H1 (cell line): ENCODE results near the gene GABRD. TPM values are rescaled to one million over a fixed set of nuclear protein-coding genes. Genes with fewer than 3 reads are reported as not detected.

Experiments
- CTCF ChIA-PET: fragments of 300-600 bp; sonication (Branson Sonifier 250); formaldehyde crosslinking; loops from one replicate; lab custom pipeline; 2021; ENCODE audit not compliant: partially characterized antibody; lab: Charles Lee
- POLR2A ChIA-PET: fragments of 300-600 bp; sonication (Branson Sonifier 250); formaldehyde crosslinking; loops from one replicate; lab custom pipeline; 2021; ENCODE audit warnings: inconsistent platforms; ENCODE audit not compliant: partially characterized antibody; lab: Charles Lee
- DNase-seq, 2 experiments: peaks; one replicate each; pipeline versions ENCODE4 v3.0.0 to v3.0.0-alpha.2; 2010 to 2022; ENCODE audit warnings: low spot score in 2 of 2, low read depth in 1 of 2, mixed read lengths in 1 of 2
- FAIRE-seq: peaks from 2 replicates; lab custom pipeline; 2011; peaks lifted over from hg19 to GRCh38; lab: Jason Lieb, UNC
- H2AFZ ChIP-seq: 2 replicates; pipeline ENCODE4 v1.8.1; 2012; ENCODE audit warnings: low read length, inconsistent platforms
- H2AK5ac ChIP-seq: 2 replicates; pipeline ENCODE4 v1.6.1; 2013; ENCODE audit warnings: low read depth, low read length
- H2BK120ac ChIP-seq: replicated peaks from 2 replicates; pipeline ENCODE3; 2013; ENCODE audit warnings: low read depth, low read length, inconsistent platforms
- H2BK12ac ChIP-seq: 2 replicates; pipeline ENCODE4 v1.6.1; 2013; ENCODE audit warnings: low read depth, low read length
- H2BK15ac ChIP-seq: 2 replicates; pipeline ENCODE4 v1.6.1; 2013; ENCODE audit warnings: low read length
- H2BK20ac ChIP-seq: 2 replicates; pipeline ENCODE4 v1.6.1; 2013; ENCODE audit warnings: low read length
- H2BK5ac ChIP-seq: 2 replicates; pipeline ENCODE4 v1.6.1; 2013; ENCODE audit warnings: low read depth, low read length
- H3K14ac ChIP-seq: 2 replicates; pipeline ENCODE4 v1.6.1; 2013; ENCODE audit warnings: inconsistent platforms; ENCODE audit not compliant: insufficient read length
- H3K18ac ChIP-seq: 2 replicates; pipeline ENCODE4 v1.6.1; 2013; ENCODE audit warnings: low read length; ENCODE audit errors: extremely low read depth
- H3K23ac ChIP-seq: 2 replicates; pipeline ENCODE4 v1.6.1; 2013; ENCODE audit warnings: inconsistent platforms; ENCODE audit not compliant: insufficient read length
- H3K23me2 ChIP-seq: 2 replicates; pipeline ENCODE4 v1.6.1; 2013; ENCODE audit warnings: low read depth, low read length
- H3K27ac ChIP-seq: 2 replicates; pipeline ENCODE4 v1.6.1; 2011; ENCODE audit warnings: low read depth, low read length, inconsistent platforms
- H3K27me3 ChIP-seq, 4 experiments: replicated peaks in 1 of 4; 1 replicate in 1 of 4; 2 replicates in 3 of 4; pipeline versions ENCODE4 v1.6.1 to v1.8.1; 2011 to 2013; ENCODE audit warnings: low read length in 3 of 4, mild to moderate bottlenecking in 3 of 4, inconsistent platforms in 2 of 4, mixed read lengths in 2 of 4, moderate library complexity in 1 of 4; ENCODE audit not compliant: control insufficient read depth in 3 of 4, insufficient read depth in 3 of 4; ENCODE audit errors: extremely low read depth in 1 of 4
- H3K36me3 ChIP-seq, 4 experiments: 2 replicates each; pipeline versions ENCODE4 v1.6.1 to v1.8.1; 2011 to 2013; ENCODE audit warnings: mild to moderate bottlenecking in 4 of 4, low read length in 3 of 4, moderate library complexity in 2 of 4, control low read depth in 1 of 4, inconsistent platforms in 1 of 4; ENCODE audit not compliant: insufficient read depth in 4 of 4, control insufficient read depth in 2 of 4
- H3K4ac ChIP-seq: replicated peaks from 2 replicates; pipeline ENCODE3; 2013; ENCODE audit warnings: low read length, low read depth, mixed read lengths, inconsistent platforms; ENCODE audit not compliant: insufficient read length
- H3K4me1 ChIP-seq, 4 experiments: replicated peaks in 1 of 4; 1 replicate in 1 of 4; 2 replicates in 3 of 4; pipeline versions ENCODE4 v1.6.1 to v1.8.1; 2011 to 2013; ENCODE audit warnings: low read length in 3 of 4, inconsistent platforms in 2 of 4, mixed read lengths in 1 of 4; ENCODE audit not compliant: insufficient read depth in 4 of 4, control insufficient read depth in 3 of 4
- H3K4me2 ChIP-seq, 2 experiments: 2 replicates each; pipeline versions ENCODE4 v1.6.1 to v1.8.1; 2011 to 2013; ENCODE audit warnings: low read depth in 2 of 2, low read length in 2 of 2, control low read depth in 1 of 2, inconsistent platforms in 1 of 2, mild to moderate bottlenecking in 1 of 2; ENCODE audit not compliant: insufficient read depth in 1 of 2
- H3K4me3 ChIP-seq, 4 experiments: fragments of 200-600, 300-600 bp in 1 of 4; sonication (generic), shearing (Covaris generic), sonication (Bioruptor Twin) in 1 of 4; 2 replicates each; pipeline versions ENCODE4 v1.5.1 to v1.8.1; 2011 to 2016; ENCODE audit warnings: low read length in 4 of 4, low read depth in 3 of 4, control low read depth in 2 of 4, inconsistent platforms in 2 of 4, mild to moderate bottlenecking in 2 of 4, mixed read lengths in 1 of 4, moderate library complexity in 1 of 4; ENCODE audit not compliant: insufficient read depth in 2 of 4; ENCODE audit errors: extremely low read depth in 1 of 4
- H3K56ac ChIP-seq: replicated peaks from 2 replicates; pipeline ENCODE3; 2013; ENCODE audit warnings: low read depth, mild to moderate bottlenecking, mixed read lengths, low read length, inconsistent platforms; ENCODE audit not compliant: insufficient read length
- H3K79me1 ChIP-seq: 2 replicates; pipeline ENCODE4 v1.6.1; 2013; ENCODE audit warnings: low read depth, low read length, control low read depth
- H3K79me2 ChIP-seq, 2 experiments: 2 replicates each; pipeline versions ENCODE4 v1.6.1 to v1.8.1; 2012 to 2013; ENCODE audit warnings: low read length in 2 of 2, mild to moderate bottlenecking in 2 of 2, inconsistent platforms in 1 of 2; ENCODE audit not compliant: insufficient read depth in 2 of 2, control insufficient read depth in 1 of 2
- H3K9ac ChIP-seq, 4 experiments: replicated peaks in 1 of 4; 1 replicate in 1 of 4; 2 replicates in 3 of 4; pipeline versions ENCODE4 v1.6.1 to v1.8.1; 2011 to 2013; ENCODE audit warnings: low read depth in 3 of 4, low read length in 3 of 4, control low read depth in 2 of 4, mild to moderate bottlenecking in 2 of 4, moderate library complexity in 2 of 4, inconsistent platforms in 1 of 4; ENCODE audit errors: extremely low read depth in 1 of 4
- H3K9me3 ChIP-seq, 2 experiments: 2 replicates each; pipeline versions ENCODE4 v1.6.1 to v1.8.1; 2012 to 2013; ENCODE audit warnings: mild to moderate bottlenecking in 2 of 2, moderate library complexity in 2 of 2, control low read depth in 1 of 2, inconsistent platforms in 1 of 2, low read depth in 1 of 2, low read length in 1 of 2, mixed read lengths in 1 of 2; ENCODE audit not compliant: insufficient read depth in 2 of 2
- H4K20me1 ChIP-seq, 2 experiments: replicated peaks in 1 of 2; 2 replicates each; pipeline versions ENCODE3 to v1.8.1; 2011 to 2013; ENCODE audit warnings: inconsistent platforms in 2 of 2, low read length in 2 of 2, mild to moderate bottlenecking in 1 of 2; ENCODE audit not compliant: insufficient read depth in 2 of 2, control insufficient read depth in 1 of 2
- H4K5ac ChIP-seq: 2 replicates; pipeline ENCODE4 v1.6.1; 2013; ENCODE audit warnings: low read length, low read depth, mixed read lengths, inconsistent platforms; ENCODE audit not compliant: insufficient read length
- H4K8ac ChIP-seq: 2 replicates; pipeline ENCODE4 v1.8.0; 2013; ENCODE audit warnings: mild to moderate bottlenecking, moderate library complexity, low read length, inconsistent platforms; ENCODE audit not compliant: insufficient read depth; ENCODE audit errors: extremely low read depth
- H4K91ac ChIP-seq: replicated peaks from 2 replicates; pipeline ENCODE3; 2013; ENCODE audit warnings: low read length, mixed read lengths, inconsistent platforms; ENCODE audit not compliant: insufficient read length
- GABPA ChIP-seq: IDR thresholded peaks from 2 replicates; pipeline ENCODE4 v1.6.1; 2011; ENCODE audit warnings: mild to moderate bottlenecking, low read length, moderate library complexity, borderline replicate concordance; ENCODE audit not compliant: insufficient read depth
- GTF2F1 ChIP-seq: IDR thresholded peaks from 2 replicates; pipeline ENCODE4 v1.6.1; 2012; ENCODE audit warnings: low read depth, low read length, improper control_type of control experiment, borderline replicate concordance
- KDM5A ChIP-seq: fragments of 200-600 bp; IDR thresholded peaks from 2 replicates; pipeline ENCODE4 v1.7.1; 2012; ENCODE audit warnings: mild to moderate bottlenecking, low read length, inconsistent platforms, mixed read lengths
- SIX5 ChIP-seq: IDR thresholded peaks from 2 replicates; pipeline ENCODE4 v1.6.1; 2011; ENCODE audit warnings: mild to moderate bottlenecking, low read depth, low read length
- SP2 ChIP-seq: IDR thresholded peaks from 2 replicates; pipeline ENCODE4 v1.6.1; 2012; ENCODE audit warnings: mild to moderate bottlenecking, low read length, inconsistent platforms
- TBP ChIP-seq: IDR thresholded peaks from 2 replicates; pipeline ENCODE4 v1.6.1; 2011; ENCODE audit warnings: low read depth, low read length, improper control_type of control experiment
- WGBS, 2 experiments: shearing (Covaris generic) in 1 of 2; methylation state at CpG; one replicate each; pipeline versions ENCODE4 v1.1.6 to v1.1.7; 2013 to 2015; ENCODE audit warnings: low lambda C conversion rate in 2 of 2, mixed read lengths in 2 of 2, inconsistent platforms in 1 of 2, low coverage in 1 of 2, missing lambda C conversion rate in 1 of 2; ENCODE audit not compliant: insufficient replicate concordance in 2 of 2, insufficient coverage in 1 of 2, insufficient read length in 1 of 2; ENCODE audit errors: extremely low coverage in 1 of 2, missing lambda C conversion rate in 1 of 2; 5-methylcytosine and 5-hydroxymethylcytosine counted together
- polyA plus RNA-seq, 7 experiments: library from polyadenylated mRNA; depleted of rRNA in 3 of 7; stranded (reverse) in 5 of 7; unstranded in 2 of 7; fragments of >200 nt in 5 of 7; fragments of 200-250 nt in 2 of 7; gene quantifications; 1 replicate in 5 of 7; 2 replicates in 1 of 7; 4 replicates in 1 of 7; pipeline versions ENCODE4 v1.2.1 to v1.2.3, GENCODE V29; 2011 to 2013; ENCODE audit warnings: missing spikeins in 2 of 7, mixed read lengths in 2 of 7
- total RNA-seq: library from RNA; stranded (reverse); fragmentation: NEBNext Ultra II Directional; extraction: Animal tissue kit (Norgen Biotek cat#: 25700); gene quantifications from 2 replicates; pipeline ENCODE4 v1.2.1, GENCODE V29; 2021

GABRD gene
- total and polyA plus RNA-seq, 2 of the 8 experiments (the other 6 are each of a cell fraction or from before 2014, with no cell fraction given) = 1.8 to 3.0 TPM

GRCh38 chr1:2073382-2074230 is 54.5 kb downstream of the GABRD start:
- Histone ChIP-seq H4K91ac (no peak overlapping the region), H3K4me1 (peaks cover 0 to 4% (median 0%) of the 10 kb centered on the region in 4 experiments; a peak in 2 of 7 replicates), H3K4me2 (no peak overlapping the region), H3K14ac (no peak overlapping the region), H3K36me3 (peaks cover 0 to 2% (median 0%) of the 10 kb centered on the region in 4 experiments; a peak in 1 of 8 replicates), H3K9me3 (peaks cover 9 to 13% of the 10 kb centered on the region in 2 experiments), H2BK15ac (no peak overlapping the region), H3K4ac (no peak overlapping the region), H2AFZ (no peak overlapping the region), H3K18ac (no peak overlapping the region), H4K8ac (0 out of 2 replicates have a peak overlapping the region, but pooled peaks have one; percentile 51), H3K56ac (no peak overlapping the region), H3K79me2 (peaks cover 0 to 2% of the 10 kb centered on the region in 2 experiments; a peak in 1 of 4 replicates), H4K5ac (no peak overlapping the region), H3K23me2 (no peaks in the 10 kb centered on the region), H3K23ac (no peak overlapping the region), H2BK12ac (no peak overlapping the region), H3K79me1 (peaks cover 6% of the 10 kb centered on the region), H3K9ac (no peak overlapping the region), H4K20me1 (peaks cover 6 to 15% of the 10 kb centered on the region in 2 experiments), H3K27ac (no peak overlapping the region), H2BK120ac (no peak overlapping the region), H2BK5ac (no peak overlapping the region), H2AK5ac (no peak overlapping the region), H3K27me3 (no peaks in the 10 kb centered on the region), H2BK20ac (no peak overlapping the region), H3K4me3 (no peak overlapping the region)
- ChIA-PET POLR2A (no interaction called here), CTCF (interaction anchor here (0.8 to 1.3 kb wide), 3 partner anchors 18 to 67 kb away, joined by 3 to 4 read pairs (median 3); no protein-coding TSS in a partner anchor)
- 89% methylated on average over 34 of the region's 59 CpGs; no CpG with 5 or more reads in 1 of the 2 experiments for whole genome bisulfite sequencing, 2 experiments
- TF ChIP-seq SIX5 = no peak
- TF ChIP-seq KDM5A = no peak
- no peak for TF ChIP-seq GTF2F1
- TF ChIP-seq TBP = no peak
- no peak for TF ChIP-seq SP2
- TF ChIP-seq GABPA = no peak
- FAIRE-seq (no peak), DNase-seq (no peak)
